ENCODE results near the gene HBZ. TPM values are rescaled to one million over a fixed set of nuclear protein-coding genes. Genes with fewer than 3 reads are reported as not detected.

Gene HBZ
- total and polyA plus RNA-seq, 2 of the 8 experiments (the other 6 are each of a cell fraction or from before 2014, with no cell fraction given) = 0.12 TPM; not detected in 1

GRCh38 chr16:142405-142967 is 10.0 kb upstream of the HBZ start:
- Histone ChIP-seq H4K5ac (ENCODE audit: insufficient read length, low read depth, low read length) (no peak overlapping the region), H4K91ac (replicated peaks; ENCODE audit: insufficient read length, low read length) (no peak overlapping the region), H3K27me3 (replicated peaks in 1 of 4; ENCODE audit: control insufficient read depth in 3 of 4, extremely low read depth in 1 of 4, insufficient read depth in 3 of 4, low read length in 3 of 4) (no peaks in the 10 kb centered on the region), H2BK12ac (ENCODE audit: low read depth, low read length) (no peak overlapping the region), H2BK20ac (ENCODE audit: low read length) (peak overlapping the region; percentile 21; the same call in 1 of the 2 replicates), H3K4me3 (ENCODE audit: extremely low read depth in 1 of 4, insufficient read depth in 2 of 4, low read depth in 3 of 4, low read length in 4 of 4) (no peak overlapping the region), H3K4me1 (replicated peaks in 1 of 4; ENCODE audit: control insufficient read depth in 3 of 4, insufficient read depth in 4 of 4, low read length in 3 of 4) (no peaks in the 10 kb centered on the region; a peak in 1 of 7 replicates), H3K18ac (ENCODE audit: extremely low read depth, low read length) (no peak overlapping the region), H4K8ac (ENCODE audit: extremely low read depth, insufficient read depth, low read length) (peak overlapping the region; percentile 45; the same call in 1 of the 2 replicates), H3K9me3 (ENCODE audit: insufficient read depth in 2 of 2, low read depth in 1 of 2, low read length in 1 of 2) (no peaks in the 10 kb centered on the region), H3K23ac (ENCODE audit: insufficient read length) (no peak overlapping the region), H2BK15ac (ENCODE audit: low read length) (0 out of 2 replicates have a peak overlapping the region, but pooled peaks have one; percentile 46), H2BK5ac (ENCODE audit: low read depth, low read length) (no peak overlapping the region), H3K27ac (ENCODE audit: low read depth, low read length) (no peak overlapping the region), H3K23me2 (ENCODE audit: low read depth, low read length) (no peaks in the 10 kb centered on the region), H3K79me2 (ENCODE audit: control insufficient read depth in 1 of 2, insufficient read depth in 2 of 2, low read length in 2 of 2) (no peaks in the 10 kb centered on the region; a peak in 1 of 4 replicates), H2AFZ (ENCODE audit: low read length) (no peak overlapping the region), H4K20me1 (replicated peaks in 1 of 2; ENCODE audit: control insufficient read depth in 1 of 2, insufficient read depth in 2 of 2, low read length in 2 of 2) (no peaks in the 10 kb centered on the region), H3K79me1 (ENCODE audit: low read depth, low read length) (no peaks in the 10 kb centered on the region), H2AK5ac (ENCODE audit: low read depth, low read length) (no peak overlapping the region), H3K4ac (replicated peaks; ENCODE audit: insufficient read length, low read depth, low read length) (no peak overlapping the region), H3K56ac (replicated peaks; ENCODE audit: insufficient read length, low read depth, low read length) (no peak overlapping the region), H3K9ac (replicated peaks in 1 of 4; ENCODE audit: extremely low read depth in 1 of 4, low read depth in 3 of 4, low read length in 3 of 4) (no peak overlapping the region), H3K4me2 (ENCODE audit: insufficient read depth in 1 of 2, low read depth in 2 of 2, low read length in 2 of 2) (no peak overlapping the region), H2BK120ac (replicated peaks; ENCODE audit: low read depth, low read length) (no peak overlapping the region), H3K14ac (ENCODE audit: insufficient read length) (no peak overlapping the region), H3K36me3 (ENCODE audit: control insufficient read depth in 2 of 4, insufficient read depth in 4 of 4, low read length in 3 of 4) (no peaks in the 10 kb centered on the region)
- ChIA-PET CTCF (ENCODE audit: partially characterized antibody) (interaction anchor here (1.0 to 2.4 kb wide), 3 partner anchors 22 to 35 kb away, joined by 3 to 8 read pairs (median 3); no protein-coding TSS in a partner anchor), POLR2A (ENCODE audit: partially characterized antibody) (interaction anchor here (1.8 kb wide), 1 partner anchor 10 kb away, joined by 4 read pairs; no protein-coding TSS in a partner anchor)
- WGBS, 2 experiments (ENCODE audit: extremely low coverage in 1 of 2, insufficient coverage in 1 of 2, insufficient read length in 1 of 2, insufficient replicate concordance in 2 of 2, low coverage in 1 of 2, low lambda C conversion rate in 2 of 2, missing lambda C conversion rate in 1 of 2) = 94% methylated on average over 12 of the region's 12 CpGs; no CpG with 5 or more reads in 1 of the 2 experiments
- FAIRE-seq (no peak), DNase-seq (ENCODE audit: low read depth in 1 of 2, low spot score in 2 of 2) (no peak)
- TF ChIP-seq TAF1 (IDR thresholded peaks at IDR 0.05; ENCODE audit: low read depth, low read length) = no peak
- TF ChIP-seq TCF12 (IDR thresholded peaks at IDR 0.05; ENCODE audit: low read depth, low read length) = no peak
- TF ChIP-seq BCL11A (IDR thresholded peaks at IDR 0.05; ENCODE audit: low read depth in 2 of 2, low read length in 2 of 2) = no peak
- no peak for TF ChIP-seq RBBP5 (IDR thresholded peaks at IDR 0.05; ENCODE audit: borderline replicate concordance, low read depth, low read length)
- TF ChIP-seq FOSL1 (IDR thresholded peaks at IDR 0.05; ENCODE audit: insufficient read depth, low read depth, low read length) = no peak
- TF ChIP-seq CBX5 (IDR thresholded peaks at IDR 0.05; ENCODE audit: low read depth, low read length) = no peak
